ENCODE measurements around the gene RNF34. TPM values are rescaled to one million over a fixed set of nuclear protein-coding genes. Genes with fewer than 3 reads are reported as not detected.
A peak's percentile ranks its signal among the peaks of the same experiment; 100 is the strongest.

The RNF34 gene
- total RNA-seq, 1 donor from 2014 or later, result 75.3 TPM

GRCh38 chr12:121441555-121441954 is 41.6 kb downstream of the RNF34 start:
- Mint-ChIP-seq H3K36me3 (ENCODE audit: low read depth) (peaks cover 90% of the 10 kb centered on the region), H3K27me3 (no peaks in the 10 kb centered on the region), H3K9me3 (peaks cover 6% of the 10 kb centered on the region), H3K4me3 (no peak overlapping the region), H3K4me1 (peaks cover 5% of the 10 kb centered on the region), H3K27ac (no peak overlapping the region)
- intact Hi-C loops (cut with micrococcal nuclease), result loop anchor here (5.0 kb wide), 2 partner anchors 89 to 379 kb away; partner anchors contain the start of gene ANAPC5
- TF ChIP-seq CTCF (IDR thresholded peaks at IDR 0.05), result no peak
- POLR2A ChIA-PET, result interaction anchor here (1.0 kb wide), 1 partner anchor 90 kb away, joined by 3 read pairs; the partner anchor contains the start of gene ANAPC5
- CTCF ChIA-PET, result interaction anchor here (0.6 to 2.7 kb wide), 3 partner anchors 90 to 138 kb away, joined by 3 to 48 read pairs (median 7); partner anchors contain the start of gene ANAPC5
- no peak for DNase-seq
- ATAC-seq (ENCODE audit: low read depth), result no peak

- H3K9me3 Mint-ChIP-seq, result no peaks in the 10 kb centered on the region
- no peak for ATAC-seq (ENCODE audit: low read depth)
- H3K4me1 Mint-ChIP-seq, result peaks cover 5% of the 10 kb centered on the region
- peaks cover 90% of the 10 kb centered on the region for H3K36me3 Mint-ChIP-seq (ENCODE audit: low read depth)
- POLR2A ChIA-PET, result interaction anchor here (0.6 to 1.9 kb wide), 2 partner anchors 41 to 89 kb away, joined by 3 to 8 read pairs; no protein-coding TSS in a partner anchor
- no peak for DNase-seq
- intact Hi-C loops (cut with micrococcal nuclease), result loop anchor here (5.0 kb wide), 2 partner anchors 90 to 380 kb away; partner anchors contain the start of gene ANAPC5
- H3K4me3 Mint-ChIP-seq, result no peak overlapping the region
- no peak overlapping the region for H3K27ac Mint-ChIP-seq
- no peak for TF ChIP-seq CTCF (IDR thresholded peaks at IDR 0.05)
- H3K27me3 Mint-ChIP-seq, result no peaks in the 10 kb centered on the region
- CTCF ChIA-PET, result interaction anchor here (0.6 to 2.7 kb wide), 20 partner anchors 9 to 244 kb away, joined by 3 to 48 read pairs (median 4); partner anchors contain the start of genes ANAPC5 and RNF34
These were observed 42.4 kb downstream of the RNF34 start for GRCh38 chr12:121442028-121442948.

GRCh38 chr12:121443193-121443870 is 43.4 kb downstream of the RNF34 start:
- TF ChIP-seq CTCF (IDR thresholded peaks at IDR 0.05), result peak; percentile 51
- ChIA-PET POLR2A (interaction anchor here (0.6 to 1.9 kb wide), 2 partner anchors 42 to 137 kb away, joined by 4 to 8 read pairs; no protein-coding TSS in a partner anchor), CTCF (interaction anchor here (0.6 to 2.7 kb wide), 24 partner anchors 8 to 243 kb away, joined by 3 to 48 read pairs (median 3); partner anchors contain the start of genes ANAPC5 and RNF34)
- H3K27me3 Mint-ChIP-seq, result no peaks in the 10 kb centered on the region
- peak; percentile 80 for ATAC-seq (ENCODE audit: low read depth)
- peaks cover 81% of the 10 kb centered on the region for H3K36me3 Mint-ChIP-seq (ENCODE audit: low read depth)
- H3K27ac Mint-ChIP-seq, result peak overlapping the region; percentile 24
- H3K4me3 Mint-ChIP-seq, result no peak overlapping the region
- intact Hi-C loops (cut with micrococcal nuclease), result loop anchor here (1.0 to 5.0 kb wide), 3 partner anchors 91 to 381 kb away; partner anchors contain the start of gene ANAPC5
- DNase-seq, result peak; percentile 57
- peaks cover 5% of the 10 kb centered on the region for H3K4me1 Mint-ChIP-seq
- H3K9me3 Mint-ChIP-seq, result no peaks in the 10 kb centered on the region

- Mint-ChIP-seq H3K27me3 (no peaks in the 10 kb centered on the region), H3K36me3 (ENCODE audit: low read depth) (peaks cover 81% of the 10 kb centered on the region), H3K4me3 (no peak overlapping the region), H3K4me1 (peaks cover 13% of the 10 kb centered on the region), H3K9me3 (no peaks in the 10 kb centered on the region), H3K27ac (peak overlapping the region; percentile 53)
- DNase-seq (no peak), ATAC-seq (ENCODE audit: low read depth) (no peak)
- ChIA-PET CTCF (interaction anchor here (0.6 to 2.7 kb wide), 16 partner anchors 10 to 189 kb away, joined by 3 to 48 read pairs (median 4); partner anchors contain the start of genes ANAPC5 and RNF34), POLR2A (interaction anchor here (1.9 kb wide), 1 partner anchor 43 kb away, joined by 8 read pairs; no protein-coding TSS in a partner anchor)
- TF ChIP-seq CTCF (IDR thresholded peaks at IDR 0.05), result no peak
- intact Hi-C loops (cut with micrococcal nuclease), result loop anchor here (1.0 to 5.0 kb wide), 3 partner anchors 92 to 382 kb away; partner anchors contain the start of gene ANAPC5
These were observed 44.3 kb downstream of the RNF34 start for GRCh38 chr12:121443911-121444841.
